Loucy (cell line): Measurements from ENCODE around the gene PLEKHA7.

Experiments
- EZH2phosphoT487 ChIP-seq: fragments of 200-600 bp; IDR thresholded peaks from 2 replicates; pipeline ENCODE4 v1.6.1; 2018; ENCODE audit warnings: antibody characterized with exemption, mild to moderate bottlenecking, moderate library complexity, borderline replicate concordance
- TF ChIP-seq, protein P1 (sequence below): fragments of 200-600 bp; sonication (generic); conservative IDR thresholded peaks from 2 replicates; pipeline ENCODE4 v1.5.1; 2014; ENCODE audit warnings: mild to moderate bottlenecking, antibody characterized with exemption, low read length

DNA sequence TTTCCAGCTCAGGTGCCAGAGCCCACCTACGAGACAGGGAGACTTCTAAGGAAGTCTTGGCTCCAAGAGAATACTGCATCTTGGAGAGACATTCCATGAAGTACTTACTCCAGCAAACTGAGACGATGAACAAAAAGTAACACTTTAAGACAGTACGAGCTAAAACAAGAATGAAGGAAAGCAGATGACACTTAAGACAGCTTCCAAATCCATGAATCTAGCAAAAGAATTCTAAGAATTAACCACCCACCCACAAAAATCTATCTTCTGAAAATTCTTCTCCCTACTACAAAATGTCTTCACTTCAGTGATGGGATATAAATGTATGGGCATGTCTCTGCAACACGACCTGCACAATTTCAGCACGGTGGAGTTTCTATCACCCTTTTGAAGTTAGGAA is 142.8 kb downstream of the PLEKHA7 start:
- TF ChIP-seq, protein P1, sequence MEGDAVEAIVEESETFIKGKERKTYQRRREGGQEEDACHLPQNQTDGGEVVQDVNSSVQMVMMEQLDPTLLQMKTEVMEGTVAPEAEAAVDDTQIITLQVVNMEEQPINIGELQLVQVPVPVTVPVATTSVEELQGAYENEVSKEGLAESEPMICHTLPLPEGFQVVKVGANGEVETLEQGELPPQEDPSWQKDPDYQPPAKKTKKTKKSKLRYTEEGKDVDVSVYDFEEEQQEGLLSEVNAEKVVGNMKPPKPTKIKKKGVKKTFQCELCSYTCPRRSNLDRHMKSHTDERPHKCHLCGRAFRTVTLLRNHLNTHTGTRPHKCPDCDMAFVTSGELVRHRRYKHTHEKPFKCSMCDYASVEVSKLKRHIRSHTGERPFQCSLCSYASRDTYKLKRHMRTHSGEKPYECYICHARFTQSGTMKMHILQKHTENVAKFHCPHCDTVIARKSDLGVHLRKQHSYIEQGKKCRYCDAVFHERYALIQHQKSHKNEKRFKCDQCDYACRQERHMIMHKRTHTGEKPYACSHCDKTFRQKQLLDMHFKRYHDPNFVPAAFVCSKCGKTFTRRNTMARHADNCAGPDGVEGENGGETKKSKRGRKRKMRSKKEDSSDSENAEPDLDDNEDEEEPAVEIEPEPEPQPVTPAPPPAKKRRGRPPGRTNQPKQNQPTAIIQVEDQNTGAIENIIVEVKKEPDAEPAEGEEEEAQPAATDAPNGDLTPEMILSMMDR, result no peak
- no peak for TF ChIP-seq EZH2phosphoT487
